Mucosa of descending colon (tissue), 3 donors: Measurements from ENCODE around the gene AP3S2. TPM values are rescaled to one million over a fixed set of nuclear protein-coding genes. Genes with fewer than 3 reads are reported as not detected.

ENCODE experiments used
- ATAC-seq: fragments of 200-7000 bp; cut with Tn5 transposase; one replicate; pipeline ENCODE4 v1.9.1; 2020; ENCODE audit warnings: mild to moderate bottlenecking, moderate library complexity
- DNase-seq, 3 donors: peaks; one replicate each; pipeline ENCODE4 v3.0.0-alpha.2; 2020
- H3K36me3 ChIP-seq: fragments of 200-600 bp; one replicate; pipeline ENCODE4 v1.8.0; 2021; ENCODE audit warnings: low read depth, mild to moderate bottlenecking
- H3K4me1 ChIP-seq: fragments of 200-600 bp; one replicate; pipeline ENCODE4 v1.8.0; 2021; ENCODE audit warnings: low read depth, mild to moderate bottlenecking
- H3K4me3 ChIP-seq: fragments of 200-600 bp; one replicate; pipeline ENCODE4 v1.8.0; 2021; ENCODE audit warnings: mild to moderate bottlenecking
- H3K9me3 ChIP-seq: fragments of 200-600 bp; one replicate; pipeline ENCODE4 v1.8.0; 2021; ENCODE audit warnings: mild to moderate bottlenecking
- CTCF ChIP-seq: fragments of 200-600 bp; IDR thresholded peaks from one replicate; pipeline ENCODE4 v1.8.0; 2022; ENCODE audit warnings: antibody characterized with exemption, mild to moderate bottlenecking
- intact Hi-C, 2 donors: fragments of 100-400 bp; cut with DNase I in 1 of 2; cut with micrococcal nuclease in 1 of 2; formaldehyde crosslinking; loops; one replicate each; pipeline versions ENCODE4 v1.11.0 to v1.11.1; 2022; cut with DNase I, micrococcal nuclease
- total RNA-seq, 3 donors: library from RNA; stranded (reverse); fragmentation: NEBNext Ultra II Directional in 2 of 3; extraction: Animal tissue kit (Norgen Biotek cat#: 25700) in 2 of 3; gene quantifications; one replicate each; pipeline versions ENCODE4 v1.2.1 to v1.2.4, GENCODE V29; 2021 to 2023
- donor health status: DM: no; HTN: no; CAD: no; lungs with moderate emphysema.
- donor health status: DM: no; HTN: no; CAD: no.
- donor health status: DM: no; HTN: yes; CAD: no.

The AP3S2 gene
- total RNA-seq, 3 donors from 2014 or later: 56.1 to 93.4 (median 65.1) TPM

GRCh38 chr15:89802231-89802928 is 91.4 kb downstream of the AP3S2 start:
- no peak for TF ChIP-seq CTCF
- Histone ChIP-seq H3K9me3 (no peaks in the 10 kb centered on the region), H3K4me1 (peaks cover 5% of the 10 kb centered on the region), H3K4me3 (no peak overlapping the region), H3K36me3 (no peaks in the 10 kb centered on the region)
- no peak for ATAC-seq
- intact Hi-C loops: no loop called here
- DNase-seq: peak in 2 of 3 donors; percentile 15 to 43

- Histone ChIP-seq H3K36me3 (no peaks in the 10 kb centered on the region), H3K4me1 (peaks cover under 1% of the 10 kb centered on the region), H3K9me3 (no peaks in the 10 kb centered on the region), H3K4me3 (no peak overlapping the region)
- ATAC-seq (no peak), DNase-seq (peak in 2 of 3 donors; percentile 17 to 47)
- TF ChIP-seq CTCF: no peak
- intact Hi-C loops: no loop called here
These were observed 92.2 kb downstream of the AP3S2 start for GRCh38 chr15:89801471-89802195.

- no peak for ATAC-seq
- H3K36me3 ChIP-seq: no peaks in the 10 kb centered on the region
- H3K9me3 ChIP-seq: no peaks in the 10 kb centered on the region
- no peak for TF ChIP-seq CTCF
- peak in 1 of 3 donors; percentile 3 for DNase-seq
- no peak overlapping the region for H3K4me3 ChIP-seq
- intact Hi-C loops: no loop called here
- peaks cover 3% of the 10 kb centered on the region for H3K4me1 ChIP-seq
These were observed 93.8 kb downstream of the AP3S2 start for GRCh38 chr15:89799918-89800498.

GRCh38 chr15:89799011-89799911 is 94.5 kb downstream of the AP3S2 start:
- Histone ChIP-seq H3K36me3 (no peaks in the 10 kb centered on the region), H3K4me3 (no peak overlapping the region), H3K9me3 (no peaks in the 10 kb centered on the region), H3K4me1 (peaks cover 3% of the 10 kb centered on the region)
- intact Hi-C loops: no loop called here
- TF ChIP-seq CTCF: no peak
- ATAC-seq: no peak
- DNase-seq: peak in 1 of 3 donors; percentile 20

GRCh38 chr15:89797678-89798201 is 96.1 kb downstream of the AP3S2 start:
- peaks cover 3% of the 10 kb centered on the region for H3K4me1 ChIP-seq
- no peaks in the 10 kb centered on the region for H3K9me3 ChIP-seq
- ATAC-seq: no peak
- intact Hi-C loops: no loop called here
- no peak for TF ChIP-seq CTCF
- no peak for DNase-seq
- H3K36me3 ChIP-seq: no peaks in the 10 kb centered on the region
- no peak overlapping the region for H3K4me3 ChIP-seq
